Measurements from ENCODE around the gene NAV2.

Gene NAV2

GRCh38 chr11:19869466-19869865, 156.8 kb downstream of the NAV2 start:
- H3K27ac ChIP-seq: no peak overlapping the region
- ChIA-PET POLR2A (ENCODE audit: low non-redundant PET) (no interaction called here), CTCF (no interaction called here)
- no peak for TF ChIP-seq CTCF (conservative IDR thresholded peaks at IDR 0.05; ENCODE audit: low read depth)
- DNase-seq (ENCODE audit: low spot score): no peak

GRCh38 chr11:19869946-19870589, 157.4 kb downstream of the NAV2 start:
- DNase-seq (ENCODE audit: low spot score): no peak
- no peak for TF ChIP-seq CTCF (conservative IDR thresholded peaks at IDR 0.05; ENCODE audit: low read depth)
- CTCF ChIA-PET: no interaction called here
- POLR2A ChIA-PET (ENCODE audit: low non-redundant PET): no interaction called here
- H3K27ac ChIP-seq: no peak overlapping the region

- CTCF ChIA-PET: no interaction called here
- no peak overlapping the region for H3K27ac ChIP-seq
- POLR2A ChIA-PET (ENCODE audit: low non-redundant PET): no interaction called here
- TF ChIP-seq CTCF (conservative IDR thresholded peaks at IDR 0.05; ENCODE audit: low read depth): no peak
- no peak for DNase-seq (ENCODE audit: low spot score)
Observed at GRCh38 chr11:19871531-19871930, 158.9 kb downstream of the NAV2 start.

- no peak for TF ChIP-seq CTCF (conservative IDR thresholded peaks at IDR 0.05; ENCODE audit: low read depth)
- no peak overlapping the region for H3K27ac ChIP-seq
- CTCF ChIA-PET: interaction anchor here (0.7 kb wide), 1 partner anchor 718 kb away, joined by 3 read pairs; no protein-coding TSS in a partner anchor
- no peak for DNase-seq (ENCODE audit: low spot score)
- POLR2A ChIA-PET (ENCODE audit: low non-redundant PET): no interaction called here
Observed at GRCh38 chr11:19872512-19873145, 160.0 kb downstream of the NAV2 start.

- CTCF ChIA-PET: no interaction called here
- H3K27ac ChIP-seq: no peak overlapping the region
- POLR2A ChIA-PET (ENCODE audit: low non-redundant PET): no interaction called here
- no peak for TF ChIP-seq CTCF (conservative IDR thresholded peaks at IDR 0.05; ENCODE audit: low read depth)
- no peak for DNase-seq (ENCODE audit: low spot score)
Observed at GRCh38 chr11:19873730-19874129, 161.1 kb downstream of the NAV2 start.

- POLR2A ChIA-PET (ENCODE audit: low non-redundant PET): no interaction called here
- no peak for TF ChIP-seq CTCF (conservative IDR thresholded peaks at IDR 0.05; ENCODE audit: low read depth)
- H3K27ac ChIP-seq: no peak overlapping the region
- DNase-seq (ENCODE audit: low spot score): no peak
- CTCF ChIA-PET: no interaction called here
Observed at GRCh38 chr11:19874266-19874665, 161.6 kb downstream of the NAV2 start.
